Fibroblast of lung (primary cell): ENCODE data around the gene P2RY6. TPM values are rescaled to one million over a fixed set of nuclear protein-coding genes. Genes with fewer than 3 reads are reported as not detected.
A peak's percentile ranks its signal among the peaks of the same experiment; 100 is the strongest.

Experiments
- DNase-seq, 2 donors: peaks; one replicate each; pipeline versions ENCODE4 v3.0.0 to v3.0.0-alpha.2; 2010; ENCODE audit warnings: low read depth in 2 of 2
- H2AFZ ChIP-seq: 2 replicates; pipeline ENCODE4 v1.5.1; 2012; ENCODE audit warnings: low read length, control low read depth, inconsistent platforms
- H3K27ac ChIP-seq: 2 replicates; pipeline ENCODE4 v1.5.1; 2011; ENCODE audit warnings: low read length, control low read depth; ENCODE audit not compliant: insufficient read depth
- H3K27me3 ChIP-seq: 2 replicates; pipeline ENCODE4 v1.5.1; 2011; ENCODE audit warnings: mild to moderate bottlenecking, low read length; ENCODE audit not compliant: control insufficient read depth, insufficient read depth
- H3K36me3 ChIP-seq: 2 replicates; pipeline ENCODE4 v1.5.1; 2011; ENCODE audit warnings: low read length; ENCODE audit not compliant: control insufficient read depth, insufficient read depth
- H3K4me1 ChIP-seq: 2 replicates; pipeline ENCODE4 v1.5.1; 2011; ENCODE audit warnings: low read length; ENCODE audit not compliant: control insufficient read depth, insufficient read depth; ENCODE audit errors: extremely low read depth
- H3K4me2 ChIP-seq: 2 replicates; pipeline ENCODE4 v1.5.1; 2011; ENCODE audit warnings: low read length, control low read depth; ENCODE audit not compliant: insufficient read depth; ENCODE audit errors: extremely low read depth
- H3K4me3 ChIP-seq, 4 experiments: fragments of 200-600 bp in 1 of 4; sonication (generic) in 1 of 4; replicated peaks in 1 of 4; 2 replicates each; pipeline ENCODE4 v1.5.1; 2011 to 2016; ENCODE audit warnings: low read length in 4 of 4, low read depth in 3 of 4, mild to moderate bottlenecking in 3 of 4, control low read depth in 2 of 4, inconsistent platforms in 1 of 4, mixed read lengths in 1 of 4; ENCODE audit not compliant: insufficient read depth in 1 of 4; ENCODE audit errors: control extremely low read depth in 1 of 4
- H3K79me2 ChIP-seq: 2 replicates; pipeline ENCODE4 v1.5.1; 2012; ENCODE audit warnings: mild to moderate bottlenecking, low read length, inconsistent platforms; ENCODE audit not compliant: control insufficient read depth, insufficient read depth
- H3K9ac ChIP-seq: 2 replicates; pipeline ENCODE4 v1.5.1; 2011; ENCODE audit warnings: mild to moderate bottlenecking, low read length, control low read depth; ENCODE audit not compliant: insufficient read depth
- H3K9me3 ChIP-seq: 2 replicates; pipeline ENCODE4 v1.5.1; 2012; ENCODE audit warnings: low read depth, low read length; ENCODE audit not compliant: control insufficient read depth, insufficient read depth
- H4K20me1 ChIP-seq: 2 replicates; pipeline ENCODE4 v1.5.1; 2011; ENCODE audit warnings: low read length; ENCODE audit not compliant: control insufficient read depth, insufficient read depth; ENCODE audit errors: extremely low read depth
- CTCF ChIP-seq, 2 donors: IDR thresholded peaks in 1 of 2; conservative IDR thresholded peaks in 1 of 2; 1 replicate in 1 of 2; 2 replicates in 1 of 2; pipeline ENCODE4 v1.5.1; 2011 to 2012; ENCODE audit warnings: low read length in 2 of 2, control low read depth in 1 of 2, inconsistent platforms in 1 of 2, low read depth in 1 of 2, mild to moderate bottlenecking in 1 of 2
- EZH2 ChIP-seq: IDR thresholded peaks from 2 replicates; pipeline ENCODE4 v1.5.1; 2012; ENCODE audit warnings: low read length, control low read depth, mild to moderate bottlenecking; ENCODE audit errors: missing control alignments
- polyA plus RNA-seq, 2 donors: library from polyadenylated mRNA; depleted of rRNA in 1 of 2; stranded (reverse) in 1 of 2; unstranded in 1 of 2; fragments of >200 nt; gene quantifications; 2 replicates each; pipeline ENCODE4 v1.2.1, GENCODE V29; 2011 to 2012; ENCODE audit warnings: missing spikeins in 1 of 2
- total RNA-seq: library from RNA; depleted of rRNA; stranded (reverse); fragments of >200 nt; gene quantifications from 2 replicates; pipeline ENCODE4 v1.2.1, GENCODE V29; 2014

P2RY6 gene
- total and polyA plus RNA-seq, 2 donors (not counting 1 experiment from before 2014, with no cell fraction given): 0.12 to 0.33 TPM

- H3K9ac ChIP-seq: no peak overlapping the region
Observed at GRCh38 chr11:73242251-73243092, 29.7 kb upstream of the P2RY6 start.

GRCh38 chr11:73243093-73243485 is 29.0 kb upstream of the P2RY6 start:
- Histone ChIP-seq H3K27ac (no peak overlapping the region), H3K36me3 (no peaks in the 10 kb centered on the region), H4K20me1 (no peaks in the 10 kb centered on the region), H3K9me3 (no peaks in the 10 kb centered on the region), H3K27me3 (no peaks in the 10 kb centered on the region), H2AFZ (peak overlapping the region; percentile 17), H3K9ac (no peak overlapping the region), H3K4me1 (peaks cover 4% of the 10 kb centered on the region), H3K79me2 (no peaks in the 10 kb centered on the region), H3K4me2 (no peak overlapping the region), H3K4me3 (no peak overlapping the region)
- no peak for TF ChIP-seq CTCF (conservative IDR thresholded peaks at IDR 0.05 in 1 of 2, IDR thresholded peaks at IDR 0.05 in 1 of 2; ENCODE audit: low read depth in 1 of 2, low read length in 2 of 2)
- TF ChIP-seq EZH2: no peak
- no peak for DNase-seq

More at GRCh38 chr11:73242251-73243092, 29.7 kb upstream of the P2RY6 start:
- no peaks in the 10 kb centered on the region for H3K79me2 ChIP-seq
- H3K4me3 ChIP-seq: peak overlapping the region in 1 of 4 experiments; percentile 3
- no peak overlapping the region for H3K27ac ChIP-seq
- no peaks in the 10 kb centered on the region for H4K20me1 ChIP-seq
- no peaks in the 10 kb centered on the region for H3K36me3 ChIP-seq
- H3K4me1 ChIP-seq: peaks cover 6% of the 10 kb centered on the region
- TF ChIP-seq EZH2: no peak
- TF ChIP-seq CTCF (conservative IDR thresholded peaks at IDR 0.05 in 1 of 2, IDR thresholded peaks at IDR 0.05 in 1 of 2; ENCODE audit: low read depth in 1 of 2, low read length in 2 of 2): peak; percentile 68 to 92
- no peaks in the 10 kb centered on the region for H3K9me3 ChIP-seq
- no peaks in the 10 kb centered on the region for H3K27me3 ChIP-seq
- DNase-seq: peak; percentile 60 to 67
- H3K4me2 ChIP-seq: peak overlapping the region; percentile 27
- peak overlapping the region; percentile 89 for H2AFZ ChIP-seq

- H3K9me3 ChIP-seq: no peaks in the 10 kb centered on the region
- no peaks in the 10 kb centered on the region for H3K27me3 ChIP-seq
- H3K79me2 ChIP-seq: no peaks in the 10 kb centered on the region
- H3K27ac ChIP-seq: no peak overlapping the region
- no peak overlapping the region for H2AFZ ChIP-seq
- no peak overlapping the region for H3K4me2 ChIP-seq
- no peak for DNase-seq
- no peaks in the 10 kb centered on the region for H3K36me3 ChIP-seq
- no peaks in the 10 kb centered on the region for H4K20me1 ChIP-seq
- TF ChIP-seq EZH2 (no peak), CTCF (conservative IDR thresholded peaks at IDR 0.05 in 1 of 2, IDR thresholded peaks at IDR 0.05 in 1 of 2; ENCODE audit: low read depth in 1 of 2, low read length in 2 of 2) (no peak)
- peaks cover 2% of the 10 kb centered on the region for H3K4me1 ChIP-seq
- no peak overlapping the region for H3K4me3 ChIP-seq
- H3K9ac ChIP-seq: no peak overlapping the region
Observed at GRCh38 chr11:73244589-73245240, 27.4 kb upstream of the P2RY6 start.
